Effector memory CD4-positive, alpha-beta T cell (primary cell): Measurements from ENCODE around the gene LSAMP.

Experiments
- DNase-seq, 3 donors: peaks; one replicate each; pipeline ENCODE4 v3.0.0-alpha.2; 2020
- H3K27ac ChIP-seq: 2 replicates; pipeline ENCODE4 v1.7.0; 2013; ENCODE audit warnings: mild to moderate bottlenecking, low read length, moderate library complexity; ENCODE audit not compliant: insufficient read depth, poor library complexity, severe bottlenecking
- H3K27me3 ChIP-seq: replicated peaks from 2 replicates; pipeline ENCODE4 v1.7.0; 2013; ENCODE audit warnings: mild to moderate bottlenecking, low read length; ENCODE audit not compliant: insufficient read depth, control insufficient read depth, poor library complexity, severe bottlenecking
- H3K36me3 ChIP-seq: 2 replicates; pipeline ENCODE4 v1.7.0; 2013; ENCODE audit warnings: mild to moderate bottlenecking, low read length, moderate library complexity; ENCODE audit not compliant: control insufficient read depth, insufficient read depth
- H3K4me1 ChIP-seq: 2 replicates; pipeline ENCODE4 v1.7.0; 2013; ENCODE audit warnings: low read length, mild to moderate bottlenecking; ENCODE audit not compliant: control insufficient read depth, insufficient read depth, poor library complexity, severe bottlenecking
- H3K4me3 ChIP-seq: 2 replicates; pipeline ENCODE4 v1.7.0; 2013; ENCODE audit warnings: low read length, low read depth, mild to moderate bottlenecking; ENCODE audit not compliant: insufficient read depth, poor library complexity, severe bottlenecking
- H3K9me3 ChIP-seq: 2 replicates; pipeline ENCODE4 v1.7.0; 2013; ENCODE audit warnings: mild to moderate bottlenecking, low read length, moderate library complexity; ENCODE audit not compliant: control insufficient read depth

The LSAMP gene

DNA sequence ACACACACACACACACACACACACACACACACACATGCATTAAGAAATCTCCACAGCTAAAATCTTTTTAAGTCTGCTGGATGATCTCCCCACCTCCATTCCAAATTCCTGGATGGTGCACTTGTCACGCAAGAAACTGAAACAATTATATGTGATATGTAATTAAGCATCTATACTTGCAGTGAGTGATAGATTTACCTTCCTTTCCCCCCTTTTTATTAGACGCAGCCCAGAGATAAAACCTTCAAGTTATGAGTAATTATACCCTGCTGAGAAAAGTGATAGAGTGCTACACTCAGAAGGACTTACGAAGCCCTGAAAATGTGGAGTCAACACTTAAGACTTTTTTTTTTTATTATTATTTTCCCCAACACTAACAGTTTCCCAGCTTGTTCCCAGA, 255.2 kb downstream of the LSAMP start:
- Histone ChIP-seq H3K27me3 (no peaks in the 10 kb centered on the region), H3K27ac (no peak overlapping the region), H3K4me1 (no peaks in the 10 kb centered on the region), H3K9me3 (no peaks in the 10 kb centered on the region), H3K36me3 (no peaks in the 10 kb centered on the region), H3K4me3 (no peak overlapping the region)
- no peak for DNase-seq

DNA sequence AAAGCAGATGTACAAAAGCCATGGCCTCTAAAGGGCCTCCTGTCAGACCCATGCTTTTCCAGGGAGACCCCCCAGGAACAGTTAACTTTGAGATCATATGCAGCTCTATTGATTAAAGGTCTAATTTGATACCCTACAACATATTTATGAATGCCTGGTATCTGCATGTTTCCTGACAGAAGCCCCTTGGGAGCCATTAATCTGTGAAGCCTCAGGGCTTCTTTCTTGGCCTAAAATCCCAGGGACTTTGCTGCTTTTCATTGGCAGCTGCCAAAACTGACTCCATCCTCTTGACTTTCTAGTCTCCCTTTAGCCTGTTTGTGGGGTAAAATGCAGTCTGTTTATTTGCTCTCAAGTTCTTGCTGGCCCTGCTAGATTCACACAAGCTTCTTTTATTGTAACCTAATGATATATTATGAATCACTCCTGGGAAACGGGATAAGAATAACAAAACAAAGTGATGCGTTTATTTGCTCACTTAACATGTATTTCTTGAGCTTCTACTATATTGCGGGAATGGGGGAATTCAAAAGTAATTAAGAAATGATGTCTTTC, 257.0 kb downstream of the LSAMP start:
- DNase-seq = no peak
- no peak overlapping the region for H3K4me3 ChIP-seq
- no peaks in the 10 kb centered on the region for H3K4me1 ChIP-seq
- H3K9me3 ChIP-seq = no peaks in the 10 kb centered on the region
- H3K27me3 ChIP-seq = no peaks in the 10 kb centered on the region
- H3K36me3 ChIP-seq = no peaks in the 10 kb centered on the region
- no peak overlapping the region for H3K27ac ChIP-seq

DNA sequence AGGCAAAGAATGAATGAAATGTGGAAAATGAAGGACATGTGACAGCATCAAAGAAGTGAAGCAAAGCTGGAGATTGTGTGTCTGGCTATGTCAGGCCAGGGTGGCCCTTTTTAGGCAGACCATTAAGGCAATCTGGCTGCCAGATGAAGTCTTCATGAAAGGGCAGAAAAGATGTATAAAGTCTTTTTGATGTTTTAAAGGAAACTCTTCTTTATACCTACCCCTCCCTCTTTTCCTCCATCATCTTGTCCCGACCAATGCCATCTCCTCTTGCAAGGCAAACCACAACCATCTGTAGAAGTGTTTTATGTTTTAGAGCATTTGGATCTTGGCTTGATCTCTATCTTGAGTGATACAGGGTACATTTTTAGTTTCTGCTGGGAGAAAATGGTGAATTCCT, 259.2 kb downstream of the LSAMP start:
- DNase-seq = no peak
- H3K36me3 ChIP-seq = no peaks in the 10 kb centered on the region
- no peaks in the 10 kb centered on the region for H3K9me3 ChIP-seq
- no peak overlapping the region for H3K4me3 ChIP-seq
- H3K4me1 ChIP-seq = no peaks in the 10 kb centered on the region
- no peak overlapping the region for H3K27ac ChIP-seq
- H3K27me3 ChIP-seq = no peaks in the 10 kb centered on the region

DNA sequence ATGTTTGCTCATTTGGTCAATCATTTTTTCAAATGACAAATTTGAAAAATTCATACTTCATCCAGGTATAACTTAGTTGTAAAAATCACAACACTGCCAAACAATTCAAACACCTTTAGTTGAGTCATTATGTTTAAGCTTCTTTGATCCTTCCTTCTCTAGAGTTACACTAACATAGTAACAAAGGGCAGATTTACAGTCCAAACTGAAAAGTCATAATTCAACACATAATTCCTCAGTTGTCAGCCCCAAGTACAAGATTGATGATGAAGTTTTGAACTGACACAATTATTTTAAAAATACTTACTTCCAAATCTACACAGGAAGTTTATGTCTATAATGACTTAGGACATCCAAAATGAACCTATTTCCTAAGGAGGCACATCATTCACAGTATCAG, 264.1 kb downstream of the LSAMP start:
- Histone ChIP-seq H3K27me3 (no peaks in the 10 kb centered on the region), H3K36me3 (no peaks in the 10 kb centered on the region), H3K9me3 (no peaks in the 10 kb centered on the region), H3K27ac (no peak overlapping the region), H3K4me1 (no peaks in the 10 kb centered on the region), H3K4me3 (no peak overlapping the region)
- DNase-seq = no peak

DNA sequence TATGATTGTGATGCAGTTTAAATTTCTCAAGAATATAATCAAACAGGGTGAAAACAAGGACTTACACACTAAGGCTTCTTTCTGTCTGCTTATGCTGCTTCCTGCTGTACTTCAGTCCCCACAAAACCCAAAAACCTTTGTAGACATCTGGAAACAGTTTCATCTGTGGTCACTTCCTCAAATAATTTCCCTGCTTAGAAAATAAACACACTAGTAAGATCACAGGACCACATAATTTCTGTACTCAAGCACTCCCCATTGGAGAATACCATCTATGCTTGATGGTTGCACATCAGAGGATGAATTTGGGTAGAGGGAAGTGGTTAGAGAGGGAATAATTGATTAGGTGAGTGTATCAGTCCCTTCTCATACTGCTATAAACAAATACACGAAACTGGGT, 266.2 kb downstream of the LSAMP start:
- no peak for DNase-seq
- no peaks in the 10 kb centered on the region for H3K9me3 ChIP-seq
- no peak overlapping the region for H3K4me3 ChIP-seq
- no peaks in the 10 kb centered on the region for H3K36me3 ChIP-seq
- no peaks in the 10 kb centered on the region for H3K4me1 ChIP-seq
- H3K27ac ChIP-seq = no peak overlapping the region
- H3K27me3 ChIP-seq = no peaks in the 10 kb centered on the region

DNA sequence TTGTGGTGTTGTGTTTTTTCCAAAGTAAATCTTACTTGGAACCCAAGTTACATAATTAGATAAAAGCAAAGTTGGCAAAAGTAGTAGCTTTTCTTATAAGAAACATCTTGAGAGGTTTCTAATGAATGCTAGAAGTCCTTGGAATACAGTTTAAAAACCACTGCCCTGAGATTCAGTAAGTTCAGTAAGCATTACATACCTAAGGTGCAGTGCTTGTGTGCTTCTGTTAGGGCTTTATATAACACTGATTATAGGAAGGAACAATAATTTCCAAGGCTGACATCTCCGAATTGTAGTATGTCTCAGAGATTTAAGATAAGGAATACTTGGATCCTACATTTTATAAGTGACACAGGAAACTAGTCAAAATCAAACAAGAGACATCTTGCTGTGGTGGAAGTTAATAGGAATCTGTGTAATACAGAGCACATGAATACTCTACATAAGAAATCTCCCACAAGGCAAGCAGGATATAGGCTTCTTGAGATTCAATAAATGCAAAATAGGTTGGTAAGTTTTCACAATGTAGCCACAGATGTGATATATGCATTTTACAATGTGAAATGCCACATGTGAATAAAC, 268.2 kb downstream of the LSAMP start:
- Histone ChIP-seq H3K9me3 (no peaks in the 10 kb centered on the region), H3K4me3 (no peak overlapping the region), H3K36me3 (no peaks in the 10 kb centered on the region), H3K4me1 (no peaks in the 10 kb centered on the region), H3K27me3 (no peaks in the 10 kb centered on the region), H3K27ac (no peak overlapping the region)
- DNase-seq = no peak

DNA sequence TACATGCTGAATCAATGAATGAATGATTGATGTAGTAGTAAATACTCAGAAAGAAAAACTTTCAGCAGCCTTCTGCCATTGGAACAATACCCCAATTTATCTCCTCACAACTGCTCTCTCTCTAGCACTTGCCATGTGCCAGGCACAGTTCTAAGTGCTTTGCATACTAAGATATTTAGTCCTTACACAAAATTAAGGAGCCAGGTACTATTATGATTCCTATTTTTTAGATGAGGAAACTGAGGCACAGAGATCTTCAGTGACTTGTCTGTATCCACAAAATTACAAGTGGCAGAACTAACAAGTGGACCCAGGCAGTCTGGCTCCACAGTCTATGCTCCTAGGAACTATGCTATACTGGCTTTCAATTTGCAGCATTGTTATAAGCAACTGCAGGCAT, 279.2 kb downstream of the LSAMP start:
- Histone ChIP-seq H3K4me1 (no peaks in the 10 kb centered on the region), H3K9me3 (no peaks in the 10 kb centered on the region), H3K27ac (no peak overlapping the region), H3K4me3 (no peak overlapping the region), H3K36me3 (no peaks in the 10 kb centered on the region), H3K27me3 (no peaks in the 10 kb centered on the region)
- DNase-seq = no peak

DNA sequence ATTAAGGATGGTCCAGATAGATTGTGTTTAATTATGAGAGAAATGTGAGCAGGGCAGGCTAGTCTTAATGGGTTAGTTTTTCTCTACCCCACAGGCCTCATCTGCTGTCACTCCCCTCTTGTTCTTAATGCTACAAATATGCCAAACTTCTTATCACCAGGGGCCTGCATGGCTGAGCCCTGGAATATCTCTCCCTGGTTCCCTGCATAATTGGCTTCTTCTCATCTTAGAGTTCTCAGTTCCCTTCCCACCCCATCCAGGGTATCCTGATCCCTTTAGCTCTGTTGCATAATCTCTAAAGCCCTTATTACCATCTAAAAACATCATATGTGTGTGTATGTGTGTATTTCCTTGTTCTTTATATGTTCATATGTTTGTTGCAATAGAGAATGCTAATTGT, 279.6 kb downstream of the LSAMP start:
- no peak overlapping the region for H3K4me3 ChIP-seq
- H3K36me3 ChIP-seq = no peaks in the 10 kb centered on the region
- H3K4me1 ChIP-seq = no peaks in the 10 kb centered on the region
- no peak for DNase-seq
- no peaks in the 10 kb centered on the region for H3K27me3 ChIP-seq
- no peaks in the 10 kb centered on the region for H3K9me3 ChIP-seq
- H3K27ac ChIP-seq = no peak overlapping the region

DNA sequence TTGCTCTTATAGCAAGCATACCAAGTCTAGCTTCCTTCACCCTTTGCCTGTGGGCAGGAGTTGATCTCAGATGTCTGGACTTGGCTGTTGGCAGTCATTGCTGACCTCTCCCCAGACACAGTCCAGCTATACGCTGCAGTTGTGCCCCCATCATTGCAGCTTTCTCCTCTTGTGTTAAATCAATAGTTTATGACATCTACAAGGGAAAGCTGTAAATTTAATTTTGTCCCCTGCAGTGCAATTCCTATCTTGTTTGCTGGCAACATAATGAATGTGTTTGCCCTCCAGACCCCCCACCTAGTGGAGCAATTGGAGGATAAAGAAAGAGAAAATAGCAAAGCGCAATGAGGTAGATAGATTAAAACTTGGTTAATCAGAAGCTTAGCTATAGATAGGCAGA, 280.2 kb downstream of the LSAMP start:
- no peak for DNase-seq
- no peak overlapping the region for H3K27ac ChIP-seq
- H3K27me3 ChIP-seq = no peaks in the 10 kb centered on the region

DNA sequence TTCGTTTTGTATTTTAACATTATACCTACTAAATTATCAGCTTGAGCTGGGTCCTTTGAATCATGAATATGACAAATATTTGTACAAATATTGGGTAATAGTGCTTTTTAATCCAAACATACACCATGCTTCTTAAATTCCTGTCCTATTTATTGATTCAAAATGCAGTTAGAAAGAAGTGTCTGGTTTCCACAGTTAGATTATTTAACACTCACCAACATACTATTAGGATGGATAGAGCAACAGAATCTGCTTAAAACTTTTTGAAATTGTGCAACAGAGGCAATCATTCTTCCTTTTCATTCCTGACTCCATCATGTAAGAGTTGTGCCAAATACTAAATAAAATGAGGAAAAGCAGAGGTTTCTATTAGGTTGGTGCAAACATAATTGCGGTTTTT, 281.2 kb downstream of the LSAMP start:
- H3K36me3 ChIP-seq = no peaks in the 10 kb centered on the region
- no peaks in the 10 kb centered on the region for H3K27me3 ChIP-seq
- no peak overlapping the region for H3K4me3 ChIP-seq
- no peak overlapping the region for H3K27ac ChIP-seq
- no peak for DNase-seq
- no peaks in the 10 kb centered on the region for H3K9me3 ChIP-seq
- H3K4me1 ChIP-seq = no peaks in the 10 kb centered on the region

More for the DNA sequence above, 280.2 kb downstream of the LSAMP start:
- Histone ChIP-seq H3K4me1 (no peaks in the 10 kb centered on the region), H3K9me3 (no peaks in the 10 kb centered on the region), H3K36me3 (no peaks in the 10 kb centered on the region), H3K4me3 (no peak overlapping the region)
